Epithelial cell of esophagus (primary cell): Measurements from ENCODE around the gene LASP1.

Experiments
- DNase-seq: peaks from one replicate; pipeline ENCODE4 v3.0.0; 2010; ENCODE audit warnings: low read depth
- H3K4me3 ChIP-seq: 2 replicates; pipeline ENCODE4 v1.5.1; 2011; ENCODE audit warnings: mild to moderate bottlenecking, low read length, control low read depth
- CTCF ChIP-seq: IDR thresholded peaks from 2 replicates; pipeline ENCODE4 v1.5.1; 2011; ENCODE audit warnings: low read depth, mild to moderate bottlenecking, low read length, control low read depth, inconsistent platforms; ENCODE audit not compliant: insufficient read depth; ENCODE audit errors: missing control alignments

Gene LASP1

DNA sequence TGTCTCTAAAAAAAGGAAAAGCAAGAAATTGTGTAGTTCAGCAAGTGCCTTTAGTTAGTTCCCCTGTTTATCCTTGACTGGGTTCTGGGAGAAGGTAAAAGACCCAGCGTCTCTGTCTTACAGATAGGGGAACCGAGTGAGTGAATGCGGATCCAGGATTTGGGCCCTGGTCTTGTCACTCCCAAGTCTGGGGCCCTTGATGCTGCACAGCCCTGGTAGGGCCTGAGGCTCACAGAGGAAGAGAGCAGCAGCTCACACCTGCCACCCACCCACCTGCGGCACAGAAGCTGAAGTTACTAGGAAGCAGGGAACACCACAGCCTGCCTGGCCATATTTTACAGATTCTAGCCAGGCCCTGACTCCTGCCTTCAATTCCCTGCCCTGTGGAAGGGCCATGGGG lies 22.2 kb downstream of the LASP1 start:
- TF ChIP-seq CTCF = no peak
- DNase-seq = no peak
- no peak overlapping the region for H3K4me3 ChIP-seq

DNA sequence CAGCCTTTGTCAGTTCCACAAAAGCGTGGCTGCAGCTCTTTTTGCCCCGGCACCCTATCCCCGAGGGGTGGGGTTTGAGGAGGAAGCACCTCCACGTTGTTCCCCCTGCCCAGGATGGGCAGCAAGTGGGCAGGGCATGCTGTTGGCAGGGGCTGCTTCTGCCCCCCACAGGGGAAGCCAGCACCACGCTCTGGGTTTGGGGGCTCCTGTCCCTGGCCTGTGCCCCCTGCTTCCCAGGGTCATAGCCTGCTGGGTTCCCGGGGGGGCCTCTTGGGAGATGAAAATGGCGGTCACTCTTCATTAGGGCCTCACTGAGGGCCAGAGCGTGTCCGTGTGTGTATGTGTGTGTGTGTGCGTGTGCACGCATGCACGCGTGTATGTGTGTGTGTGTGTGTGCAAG lies 22.8 kb downstream of the LASP1 start:
- no peak overlapping the region for H3K4me3 ChIP-seq
- DNase-seq = no peak
- TF ChIP-seq CTCF = no peak

GRCh38 chr17:38893113-38893512 lies 23.3 kb downstream of the LASP1 start:
- H3K4me3 ChIP-seq = no peak overlapping the region
- TF ChIP-seq CTCF = no peak
- DNase-seq = no peak

- DNase-seq = no peak
- no peak overlapping the region for H3K4me3 ChIP-seq
- TF ChIP-seq CTCF = no peak
Observed at GRCh38 chr17:38893607-38894006, 23.7 kb downstream of the LASP1 start.

GRCh38 chr17:38894276-38894675 lies 24.4 kb downstream of the LASP1 start:
- no peak overlapping the region for H3K4me3 ChIP-seq
- no peak for DNase-seq
- no peak for TF ChIP-seq CTCF

DNA sequence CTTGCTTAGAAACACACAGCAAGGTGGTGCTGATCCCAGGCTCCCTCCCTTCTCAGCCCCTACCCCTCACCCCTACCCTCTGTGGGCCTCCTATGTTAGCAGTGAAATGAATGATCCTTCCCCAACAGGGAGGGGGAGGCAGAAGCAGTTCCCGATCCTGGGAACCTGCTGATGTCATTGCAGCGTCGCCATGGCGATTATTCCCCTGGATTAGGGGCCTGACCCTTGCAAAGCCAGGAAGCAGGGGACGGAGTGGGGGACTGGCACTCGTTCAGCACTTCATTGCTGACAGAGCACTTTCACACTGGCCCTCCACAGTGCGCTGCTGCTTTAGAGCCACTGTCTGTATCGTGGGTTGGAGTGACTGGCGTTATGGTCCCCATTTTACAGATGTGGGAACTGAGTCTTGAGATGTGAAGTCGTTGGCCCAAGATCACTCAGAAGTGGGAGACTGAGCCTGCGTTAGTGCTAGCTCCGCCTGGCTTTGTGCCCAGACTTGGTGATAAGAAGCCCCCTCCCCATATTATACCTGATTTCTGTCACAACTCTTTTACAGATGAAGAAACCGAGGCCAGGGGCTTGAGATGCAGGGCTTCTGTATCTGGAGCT lies 26.6 kb downstream of the LASP1 start:
- TF ChIP-seq CTCF = no peak

GRCh38 chr17:38897176-38897575 lies 27.3 kb downstream of the LASP1 start:
- no peak overlapping the region for H3K4me3 ChIP-seq
- no peak for TF ChIP-seq CTCF

More for the DNA sequence above, 26.6 kb downstream of the LASP1 start:
- DNase-seq = no peak
- no peak overlapping the region for H3K4me3 ChIP-seq

More at GRCh38 chr17:38897176-38897575, 27.3 kb downstream of the LASP1 start:
- DNase-seq = no peak
